AG04450 (cell line): ENCODE results near the gene NLRC5. TPM values are rescaled to one million over a fixed set of nuclear protein-coding genes. Genes with fewer than 3 reads are reported as not detected.
"Not testable (repeated sequence)": the region's sequence is repeated elsewhere in the genome, so short reads cannot be mapped to it uniquely, and the experiment has no call there.

Source experiments
- CTCF ChIA-PET: fragments of 300-600, 350-600 bp; formaldehyde crosslinking; extraction: SDS; loops from one replicate; lab custom pipeline; 2022; ENCODE audit warnings: antibody characterized with exemption, inconsistent platforms; lab: Charles Lee
- POLR2A ChIA-PET: fragments of 350-600 bp; formaldehyde crosslinking; extraction: SDS; loops from one replicate; lab custom pipeline; 2021; ENCODE audit warnings: antibody characterized with exemption, inconsistent platforms; lab: Yijun Ruan, JAX
- DNase-seq: peaks from one replicate; pipeline ENCODE4 v3.0.0-alpha.2; 2011; ENCODE audit warnings: low read depth, low spot score
- H3K27ac ChIP-seq: one replicate; pipeline ENCODE4 v1.5.1; 2012; ENCODE audit warnings: low read depth, low read length, control low read depth
- H3K27me3 ChIP-seq: one replicate; pipeline ENCODE4 v1.6.0; 2012; ENCODE audit warnings: low read length; ENCODE audit not compliant: control insufficient read depth, insufficient read depth
- H3K4me3 ChIP-seq: 2 replicates; pipeline ENCODE4 v1.5.1; 2011; ENCODE audit warnings: mild to moderate bottlenecking, low read depth, low read length, control low read depth
- H3K9me3 ChIP-seq: 2 replicates; pipeline ENCODE4 v1.5.1; 2012; ENCODE audit warnings: low read length; ENCODE audit not compliant: control insufficient read depth, insufficient read depth
- polyA plus RNA-seq: library from polyadenylated mRNA; depleted of rRNA; stranded (reverse); fragments of >200 nt; gene quantifications from 2 replicates; pipeline ENCODE4 v1.2.3, GENCODE V29; 2011
- TF ChIP-seq, protein P1 (sequence below): IDR thresholded peaks from 2 replicates; pipeline ENCODE4 v1.5.1; 2011; ENCODE audit warnings: low read depth, low read length, control low read depth, inconsistent platforms

Gene NLRC5
- polyA plus RNA-seq, 1 experiment, result 9.2 TPM

DNA sequence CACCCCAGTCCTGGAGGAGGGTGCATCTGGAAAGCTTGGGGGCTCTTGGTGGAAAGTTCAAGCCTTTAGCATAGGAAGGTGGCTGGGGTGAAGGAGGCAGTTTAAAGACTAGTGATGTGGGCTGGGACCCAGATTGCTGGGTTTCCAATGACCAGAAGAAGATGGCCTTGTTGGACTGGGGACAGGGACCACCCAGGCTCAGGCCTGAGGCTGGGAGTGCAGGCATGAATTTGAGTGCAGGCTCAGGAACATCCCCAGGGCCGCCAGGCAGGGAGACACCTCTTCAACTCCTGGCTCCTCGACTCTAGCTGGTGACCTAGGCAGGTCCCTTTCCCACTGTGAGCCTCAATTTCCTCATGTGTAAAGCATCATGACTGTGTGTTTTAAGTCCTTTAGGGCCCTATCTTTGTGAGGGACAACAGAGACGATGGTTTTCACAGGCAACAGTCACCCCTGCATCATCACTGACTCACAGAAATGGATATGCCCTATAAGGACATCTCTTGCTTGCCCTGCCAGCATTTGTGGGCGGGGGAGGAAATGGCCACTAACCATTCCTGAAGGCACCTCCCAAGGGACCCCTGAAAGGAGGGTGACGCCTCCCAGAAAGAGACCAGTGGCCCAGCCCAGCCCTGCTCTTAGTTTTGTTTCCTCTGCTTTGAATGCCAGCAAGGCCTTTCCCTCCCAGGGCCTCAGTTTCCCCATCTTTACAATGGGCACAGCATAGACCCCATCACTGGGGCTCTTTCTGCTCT lies 11.1 kb downstream of the NLRC5 start:
- ChIA-PET POLR2A (no interaction called here), CTCF (no interaction called here)
- H3K27me3 ChIP-seq, result no peaks in the 10 kb centered on the region
- peak; percentile 54 for DNase-seq
- no peak overlapping the region for H3K4me3 ChIP-seq
- peak overlapping the region; percentile 83 for H3K27ac ChIP-seq
- TF ChIP-seq, protein P1, sequence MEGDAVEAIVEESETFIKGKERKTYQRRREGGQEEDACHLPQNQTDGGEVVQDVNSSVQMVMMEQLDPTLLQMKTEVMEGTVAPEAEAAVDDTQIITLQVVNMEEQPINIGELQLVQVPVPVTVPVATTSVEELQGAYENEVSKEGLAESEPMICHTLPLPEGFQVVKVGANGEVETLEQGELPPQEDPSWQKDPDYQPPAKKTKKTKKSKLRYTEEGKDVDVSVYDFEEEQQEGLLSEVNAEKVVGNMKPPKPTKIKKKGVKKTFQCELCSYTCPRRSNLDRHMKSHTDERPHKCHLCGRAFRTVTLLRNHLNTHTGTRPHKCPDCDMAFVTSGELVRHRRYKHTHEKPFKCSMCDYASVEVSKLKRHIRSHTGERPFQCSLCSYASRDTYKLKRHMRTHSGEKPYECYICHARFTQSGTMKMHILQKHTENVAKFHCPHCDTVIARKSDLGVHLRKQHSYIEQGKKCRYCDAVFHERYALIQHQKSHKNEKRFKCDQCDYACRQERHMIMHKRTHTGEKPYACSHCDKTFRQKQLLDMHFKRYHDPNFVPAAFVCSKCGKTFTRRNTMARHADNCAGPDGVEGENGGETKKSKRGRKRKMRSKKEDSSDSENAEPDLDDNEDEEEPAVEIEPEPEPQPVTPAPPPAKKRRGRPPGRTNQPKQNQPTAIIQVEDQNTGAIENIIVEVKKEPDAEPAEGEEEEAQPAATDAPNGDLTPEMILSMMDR, result no peak
- no peaks in the 10 kb centered on the region for H3K9me3 ChIP-seq

DNA sequence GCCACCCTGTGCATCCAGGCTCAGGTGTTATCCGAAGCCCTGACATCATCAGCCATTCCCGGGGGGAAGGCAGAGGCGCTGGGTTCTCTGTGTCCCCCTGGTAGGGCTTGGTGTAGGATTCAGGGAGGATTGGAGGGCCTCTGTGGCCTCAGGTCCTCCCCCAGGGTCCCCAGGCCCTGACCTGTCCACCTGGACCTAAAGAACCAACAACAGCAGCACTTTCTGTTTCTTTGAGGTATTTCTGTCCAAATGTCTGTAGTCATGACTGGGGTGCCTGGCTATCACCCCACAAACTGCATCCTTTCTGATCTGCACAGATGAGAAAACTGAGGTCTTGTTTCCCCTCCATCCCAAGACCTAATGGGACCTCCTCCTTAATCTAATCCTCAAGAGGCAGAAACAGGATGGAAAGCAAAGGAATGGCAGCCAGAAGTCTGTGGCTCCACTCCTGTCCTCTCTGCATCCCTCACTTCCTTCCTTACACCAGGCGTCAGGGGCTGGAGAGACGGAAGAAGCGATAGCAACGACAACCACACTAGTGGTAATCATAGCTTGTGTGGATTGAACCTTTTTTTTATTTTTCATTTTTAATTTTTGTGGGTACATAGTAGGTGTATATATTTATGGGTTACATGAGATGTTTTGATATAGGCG lies 11.8 kb downstream of the NLRC5 start:
- ChIA-PET POLR2A (no interaction called here), CTCF (no interaction called here)
- H3K4me3 ChIP-seq, result no peak overlapping the region
- H3K27me3 ChIP-seq, result no peaks in the 10 kb centered on the region
- TF ChIP-seq, protein P1, result no peak
- no peaks in the 10 kb centered on the region for H3K9me3 ChIP-seq
- no peak for DNase-seq
- H3K27ac ChIP-seq, result peak overlapping the region; percentile 83

DNA sequence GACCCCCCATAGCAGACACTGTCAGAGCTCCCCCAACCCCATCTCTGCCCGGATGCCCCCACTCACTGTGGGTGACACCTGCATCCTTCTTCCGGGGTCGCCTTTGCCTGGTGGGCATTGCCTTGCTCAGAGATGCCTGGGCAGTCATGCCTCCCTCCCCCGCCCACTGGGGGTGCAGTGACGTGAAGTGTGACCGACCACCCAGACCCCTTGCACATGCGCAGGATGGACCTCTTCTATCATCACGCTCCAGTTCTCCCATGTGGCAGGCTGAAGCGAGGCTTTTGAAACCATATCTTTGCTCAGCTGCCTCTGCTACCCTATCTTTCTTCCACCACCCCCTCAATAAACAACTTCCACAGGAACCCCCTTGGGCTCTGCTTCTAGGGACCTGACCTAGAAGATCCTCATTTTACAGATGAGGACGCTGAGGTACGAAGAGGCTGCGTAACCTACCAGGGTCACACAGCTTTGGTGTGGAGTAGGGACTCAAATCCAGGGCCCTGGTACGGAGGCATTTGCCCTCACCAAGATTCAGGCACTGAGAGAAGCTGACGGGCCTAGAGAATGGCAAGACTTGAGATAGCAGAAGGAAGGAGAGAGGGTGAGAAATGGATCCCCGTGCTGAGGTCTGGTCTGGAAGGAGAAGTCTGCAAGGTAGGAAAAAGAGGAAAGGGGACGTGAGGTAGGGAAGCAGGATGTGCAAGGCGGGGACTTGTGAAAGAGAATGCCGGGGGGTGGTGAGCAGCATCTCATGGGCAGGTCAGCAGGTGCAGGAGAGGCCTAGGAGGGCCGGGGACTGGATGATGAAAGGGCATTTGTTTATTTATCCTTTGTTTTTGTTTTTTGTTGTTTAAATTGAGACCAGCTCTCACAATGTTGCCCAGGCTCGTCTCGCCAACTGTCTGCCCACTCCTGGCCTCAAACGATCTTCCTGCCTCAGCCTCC lies 14.4 kb downstream of the NLRC5 start:
- POLR2A ChIA-PET, result no interaction called here
- Histone ChIP-seq H3K27me3 (no peaks in the 10 kb centered on the region), H3K4me3 (no peak overlapping the region), H3K9me3 (no peaks in the 10 kb centered on the region), H3K27ac (no peak overlapping the region)
- TF ChIP-seq, protein P1, result no peak
- CTCF ChIA-PET, result no interaction called here
- no peak for DNase-seq

DNA sequence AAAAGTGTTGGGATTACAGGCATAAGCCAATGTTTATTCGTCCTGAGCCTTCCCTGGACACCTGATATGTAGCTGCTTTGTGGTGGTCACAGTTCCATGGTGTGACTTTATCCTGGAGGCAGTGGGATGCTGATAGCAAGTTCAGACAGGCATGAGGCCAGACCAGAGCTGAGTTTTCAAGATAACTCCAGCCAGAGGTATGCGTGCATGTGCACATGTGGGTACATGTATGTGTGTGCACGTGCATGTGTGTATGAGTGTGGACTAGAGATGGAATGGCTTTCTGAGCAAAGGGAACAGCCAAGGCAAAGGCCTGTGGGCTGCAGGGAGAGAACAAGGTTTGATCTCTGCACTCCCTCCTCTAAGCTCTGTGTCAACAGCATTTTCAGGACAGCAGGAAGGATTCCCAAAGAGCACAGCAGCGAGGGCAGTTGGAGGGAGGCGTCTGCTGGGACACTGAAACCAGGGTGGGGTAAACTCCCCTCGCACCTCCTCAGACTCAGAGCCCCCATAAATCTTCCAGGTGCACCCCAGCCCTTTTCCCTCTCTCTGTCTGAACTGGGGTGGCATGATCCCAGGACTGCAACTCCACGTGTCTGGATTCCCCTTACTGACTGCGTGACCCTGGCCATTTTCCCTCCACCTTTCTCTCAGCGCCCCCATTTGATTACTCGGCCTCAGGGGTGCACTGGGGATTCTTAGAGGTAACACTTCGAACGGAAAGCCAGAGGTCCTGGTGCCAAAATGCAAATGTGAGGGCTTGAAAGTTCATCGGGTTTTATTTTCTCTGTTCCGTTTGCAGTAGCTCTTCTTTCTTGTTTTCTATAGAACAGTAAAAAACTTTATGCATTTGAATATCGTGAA lies 15.3 kb downstream of the NLRC5 start:
- POLR2A ChIA-PET, result no interaction called here
- CTCF ChIA-PET, result interaction anchor here (1.2 to 1.4 kb wide), 2 partner anchors 47 to 88 kb away, joined by 3 to 6 read pairs; partner anchors contain the start of gene CPNE2

DNA sequence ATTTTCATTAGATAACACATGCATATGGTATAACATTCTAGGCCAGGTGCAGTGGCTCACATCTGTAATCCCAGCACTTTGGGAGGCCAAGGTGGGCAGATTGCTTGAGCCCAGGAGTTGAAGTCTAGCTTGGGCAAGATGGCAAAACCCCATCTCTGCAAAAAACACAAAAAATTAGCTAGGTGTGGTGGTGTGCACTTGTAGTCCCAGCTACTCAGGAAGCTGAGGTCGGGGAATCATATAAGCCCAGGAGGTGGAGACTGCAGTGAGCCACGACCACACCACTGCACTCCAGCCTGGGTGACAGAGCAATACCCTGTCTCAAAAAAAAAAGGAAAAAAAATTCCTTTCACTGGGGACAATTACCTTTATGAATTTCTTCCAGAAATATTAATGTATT lies 16.2 kb downstream of the NLRC5 start:
- DNase-seq, H3K27me3 ChIP-seq, H3K4me3 ChIP-seq, H3K27ac ChIP-seq, H3K9me3 ChIP-seq: not testable (repeated sequence)
- CTCF ChIA-PET, result interaction anchor here (1.2 to 1.4 kb wide), 2 partner anchors 48 to 87 kb away, joined by 3 to 6 read pairs; partner anchors contain the start of gene CPNE2
- POLR2A ChIA-PET, result interaction anchor here (0.7 kb wide), 1 partner anchor 11 kb away, joined by 3 read pairs; no protein-coding TSS in a partner anchor

More for the DNA sequence above, 15.3 kb downstream of the NLRC5 start:
- no peak for DNase-seq
- Histone ChIP-seq H3K4me3 (no peak overlapping the region), H3K27me3 (no peaks in the 10 kb centered on the region), H3K27ac (no peak overlapping the region), H3K9me3 (no peaks in the 10 kb centered on the region)
- TF ChIP-seq, protein P1, result no peak
